GM12878 (cell line): ENCODE measurements around the gene TSPAN31.

Experiments
- CHD2 ChIP-seq: IDR thresholded peaks from 2 replicates; pipeline ENCODE4 v1.6.1; 2011; ENCODE audit warnings: low read depth, low read length, improper control_type of control experiment, borderline replicate concordance
- EP300 ChIP-seq, 2 experiments: fragments of 150-350 bp in 1 of 2; IDR thresholded peaks; 2 replicates each; pipeline ENCODE4 v1.6.1; 2011 to 2012; ENCODE audit warnings: low read depth in 2 of 2, low read length in 2 of 2, borderline replicate concordance in 1 of 2, improper control_type of control experiment in 1 of 2, inconsistent platforms in 1 of 2; ENCODE audit not compliant: control insufficient read depth in 1 of 2
- POLR2AphosphoS5 ChIP-seq: IDR thresholded peaks from 2 replicates; pipeline ENCODE4 v1.6.1; 2011; ENCODE audit warnings: mild to moderate bottlenecking, low read length, inconsistent platforms
- RB1 ChIP-seq: fragments of 450-650 bp; formaldehyde crosslinking; IDR thresholded peaks from 2 replicates; pipeline ENCODE4 v1.6.1; 2017; ENCODE audit warnings: mild to moderate bottlenecking, borderline replicate concordance
- STAT3 ChIP-seq: IDR thresholded peaks from 2 replicates; pipeline ENCODE4 v1.6.1; 2011; ENCODE audit warnings: low read depth, low read length, improper control_type of control experiment
- TF ChIP-seq, protein P1 (sequence below): fragments of 450-650 bp; IDR thresholded peaks from 2 replicates; pipeline ENCODE4 v1.6.1; 2016; ENCODE audit warnings: mild to moderate bottlenecking, moderate library complexity, borderline replicate concordance

DNA sequence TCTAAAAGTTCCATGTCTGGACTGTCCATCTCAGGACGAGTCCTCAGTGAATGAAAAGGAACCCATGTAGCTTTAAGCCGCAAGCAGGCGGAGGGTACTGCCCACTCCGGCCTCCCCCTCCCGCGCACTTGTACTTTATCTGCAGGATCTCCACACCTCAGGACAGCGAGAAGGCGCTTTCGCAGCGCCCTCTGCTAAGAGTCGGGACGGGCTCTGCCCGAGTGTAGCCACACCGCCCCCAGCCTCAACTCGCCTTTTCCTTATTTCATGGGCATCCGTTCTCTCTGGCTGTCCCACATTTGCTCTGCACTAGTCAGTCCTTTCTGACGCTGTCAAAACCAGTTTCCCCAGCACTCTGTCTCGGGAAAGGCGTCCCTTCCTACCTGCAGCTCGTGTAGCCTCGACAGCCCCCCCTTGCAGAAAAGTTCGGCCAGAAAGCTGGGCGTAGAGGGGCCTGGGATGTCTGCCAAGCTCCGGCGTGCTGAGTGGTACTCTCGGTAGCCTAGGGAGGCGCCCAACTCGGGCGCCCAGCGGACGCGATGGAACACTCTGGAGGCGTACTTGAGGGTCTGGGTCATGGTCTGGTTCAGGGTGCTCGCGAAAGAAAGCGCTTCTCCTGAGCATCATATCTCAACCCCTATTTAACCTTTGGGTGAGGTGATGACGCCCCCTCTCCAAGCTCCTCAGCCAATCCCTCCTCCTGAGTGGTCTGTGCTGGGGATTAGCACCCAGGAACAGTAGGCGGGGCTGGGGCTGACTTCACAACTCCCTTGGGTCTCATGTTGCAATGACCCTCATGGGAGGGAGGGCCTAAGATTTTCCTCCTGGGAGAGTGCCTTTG, 21.8 kb downstream of the TSPAN31 start, which contains the start of gene CYP27B1:
- no peak for TF ChIP-seq POLR2AphosphoS5
- TF ChIP-seq RB1: no peak
- no peak for TF ChIP-seq CHD2
- TF ChIP-seq STAT3: no peak
- TF ChIP-seq EP300 (IDR thresholded peaks at IDR 0.05; ENCODE audit: borderline replicate concordance in 1 of 2, control insufficient read depth in 1 of 2, low read depth in 2 of 2, low read length in 2 of 2): no peak
- TF ChIP-seq, protein P1, sequence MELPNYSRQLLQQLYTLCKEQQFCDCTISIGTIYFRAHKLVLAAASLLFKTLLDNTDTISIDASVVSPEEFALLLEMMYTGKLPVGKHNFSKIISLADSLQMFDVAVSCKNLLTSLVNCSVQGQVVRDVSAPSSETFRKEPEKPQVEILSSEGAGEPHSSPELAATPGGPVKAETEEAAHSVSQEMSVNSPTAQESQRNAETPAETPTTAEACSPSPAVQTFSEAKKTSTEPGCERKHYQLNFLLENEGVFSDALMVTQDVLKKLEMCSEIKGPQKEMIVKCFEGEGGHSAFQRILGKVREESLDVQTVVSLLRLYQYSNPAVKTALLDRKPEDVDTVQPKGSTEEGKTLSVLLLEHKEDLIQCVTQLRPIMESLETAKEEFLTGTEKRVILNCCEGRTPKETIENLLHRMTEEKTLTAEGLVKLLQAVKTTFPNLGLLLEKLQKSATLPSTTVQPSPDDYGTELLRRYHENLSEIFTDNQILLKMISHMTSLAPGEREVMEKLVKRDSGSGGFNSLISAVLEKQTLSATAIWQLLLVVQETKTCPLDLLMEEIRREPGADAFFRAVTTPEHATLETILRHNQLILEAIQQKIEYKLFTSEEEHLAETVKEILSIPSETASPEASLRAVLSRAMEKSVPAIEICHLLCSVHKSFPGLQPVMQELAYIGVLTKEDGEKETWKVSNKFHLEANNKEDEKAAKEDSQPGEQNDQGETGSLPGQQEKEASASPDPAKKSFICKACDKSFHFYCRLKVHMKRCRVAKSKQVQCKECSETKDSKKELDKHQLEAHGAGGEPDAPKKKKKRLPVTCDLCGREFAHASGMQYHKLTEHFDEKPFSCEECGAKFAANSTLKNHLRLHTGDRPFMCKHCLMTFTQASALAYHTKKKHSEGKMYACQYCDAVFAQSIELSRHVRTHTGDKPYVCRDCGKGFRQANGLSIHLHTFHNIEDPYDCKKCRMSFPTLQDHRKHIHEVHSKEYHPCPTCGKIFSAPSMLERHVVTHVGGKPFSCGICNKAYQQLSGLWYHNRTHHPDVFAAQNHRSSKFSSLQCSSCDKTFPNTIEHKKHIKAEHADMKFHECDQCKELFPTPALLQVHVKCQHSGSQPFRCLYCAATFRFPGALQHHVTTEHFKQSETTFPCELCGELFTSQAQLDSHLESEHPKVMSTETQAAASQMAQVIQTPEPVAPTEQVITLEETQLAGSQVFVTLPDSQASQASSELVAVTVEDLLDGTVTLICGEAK: no peak
